ES-I3 (cell line): ENCODE measurements around the gene RAP2B.
"Not testable (repeated sequence)": the region's sequence is repeated elsewhere in the genome, so short reads cannot be mapped to it uniquely, and the experiment has no call there.

Source experiments
- H3K36me3 ChIP-seq: 2 replicates; pipeline ENCODE4 v1.6.1; 2013; ENCODE audit warnings: mild to moderate bottlenecking, low read length, control low read depth, moderate library complexity; ENCODE audit not compliant: insufficient read depth
- H3K4me1 ChIP-seq: 2 replicates; pipeline ENCODE4 v1.6.1; 2013; ENCODE audit warnings: mild to moderate bottlenecking, control low read depth, low read length; ENCODE audit not compliant: insufficient read depth
- H3K9ac ChIP-seq: 2 replicates; pipeline ENCODE4 v1.6.1; 2013; ENCODE audit warnings: low read depth, mild to moderate bottlenecking, low read length, moderate library complexity
- H3K9me3 ChIP-seq: 2 replicates; pipeline ENCODE4 v1.6.1; 2013; ENCODE audit warnings: mild to moderate bottlenecking, low read length, moderate library complexity; ENCODE audit not compliant: control insufficient read depth, insufficient read depth

Gene RAP2B

DNA sequence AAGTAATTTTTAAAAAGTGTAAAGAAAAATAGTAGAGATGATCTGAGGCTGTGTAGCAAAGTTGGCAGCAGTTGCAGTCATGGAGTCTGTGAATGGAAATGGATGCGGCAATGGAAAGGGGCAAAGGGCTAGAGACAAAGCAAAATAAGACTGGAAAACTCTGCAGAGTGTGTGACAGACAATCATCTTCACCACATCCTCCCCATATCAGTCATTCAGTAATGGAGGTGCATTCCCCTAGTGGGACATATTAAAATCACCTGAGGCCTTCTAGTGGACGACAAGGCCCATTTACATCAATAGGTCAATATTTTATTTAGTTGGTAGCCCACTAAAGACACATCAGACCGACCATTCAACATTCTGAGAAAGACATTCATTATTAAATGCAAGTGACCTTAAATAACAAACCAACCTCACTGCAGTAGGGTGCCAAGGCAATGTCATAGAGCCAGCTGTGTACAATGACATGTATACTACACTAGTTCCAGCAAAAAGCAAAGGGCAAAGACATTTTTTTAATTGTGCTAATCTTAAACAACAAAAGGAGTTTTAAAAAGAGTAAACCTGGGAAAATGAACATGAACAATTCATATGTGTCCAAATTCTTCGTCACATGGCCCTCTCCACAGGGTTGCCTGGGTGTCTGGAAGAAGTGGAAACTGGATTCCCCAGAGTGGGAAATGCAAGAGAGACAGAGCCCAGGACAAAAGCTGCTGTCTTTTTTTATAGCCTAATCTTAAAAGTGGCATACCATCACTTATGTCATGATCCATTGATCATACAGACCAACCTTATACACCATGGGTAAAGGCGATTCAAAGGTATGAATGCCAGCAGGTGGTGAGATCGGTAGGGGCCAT is 15.6 kb upstream of the RAP2B start:
- H3K36me3 ChIP-seq = no peaks in the 10 kb centered on the region
- H3K4me1 ChIP-seq = peaks cover 11% of the 10 kb centered on the region
- no peak overlapping the region for H3K9ac ChIP-seq
- no peaks in the 10 kb centered on the region for H3K9me3 ChIP-seq

- Histone ChIP-seq H3K4me1 (no peaks in the 10 kb centered on the region), H3K9me3 (no peaks in the 10 kb centered on the region), H3K9ac (no peak overlapping the region), H3K36me3 (no peaks in the 10 kb centered on the region)
Observed at GRCh38 chr3:153150991-153151390, 11.0 kb upstream of the RAP2B start.

DNA sequence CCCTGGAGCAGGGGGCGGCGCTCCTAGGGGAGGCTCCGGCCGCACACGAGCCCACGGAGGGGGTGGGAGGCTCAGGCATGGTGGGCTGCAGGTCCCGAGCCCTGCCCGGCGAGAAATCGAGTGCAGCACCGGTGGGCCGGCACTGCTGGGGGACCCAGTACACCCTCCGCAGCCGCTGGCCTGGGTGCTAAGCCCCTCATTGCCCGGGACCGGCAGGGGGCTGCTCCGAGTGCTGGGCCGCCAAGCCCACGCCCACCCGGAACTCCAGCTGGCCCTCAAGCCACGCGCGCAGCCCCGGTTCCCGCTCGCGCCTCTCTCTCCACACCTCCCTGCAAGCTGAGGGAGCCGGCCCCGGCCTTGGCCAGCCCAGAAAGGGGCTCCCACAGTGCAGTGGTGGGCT is 6.2 kb upstream of the RAP2B start:
- H3K36me3 ChIP-seq, H3K9ac ChIP-seq, H3K4me1 ChIP-seq, H3K9me3 ChIP-seq: not testable (repeated sequence)

- Histone ChIP-seq H3K36me3 (no peaks in the 10 kb centered on the region), H3K4me1 (no peaks in the 10 kb centered on the region), H3K9me3 (no peaks in the 10 kb centered on the region), H3K9ac (no peak overlapping the region)
Observed at GRCh38 chr3:153158189-153158588, 3.8 kb upstream of the RAP2B start.

DNA sequence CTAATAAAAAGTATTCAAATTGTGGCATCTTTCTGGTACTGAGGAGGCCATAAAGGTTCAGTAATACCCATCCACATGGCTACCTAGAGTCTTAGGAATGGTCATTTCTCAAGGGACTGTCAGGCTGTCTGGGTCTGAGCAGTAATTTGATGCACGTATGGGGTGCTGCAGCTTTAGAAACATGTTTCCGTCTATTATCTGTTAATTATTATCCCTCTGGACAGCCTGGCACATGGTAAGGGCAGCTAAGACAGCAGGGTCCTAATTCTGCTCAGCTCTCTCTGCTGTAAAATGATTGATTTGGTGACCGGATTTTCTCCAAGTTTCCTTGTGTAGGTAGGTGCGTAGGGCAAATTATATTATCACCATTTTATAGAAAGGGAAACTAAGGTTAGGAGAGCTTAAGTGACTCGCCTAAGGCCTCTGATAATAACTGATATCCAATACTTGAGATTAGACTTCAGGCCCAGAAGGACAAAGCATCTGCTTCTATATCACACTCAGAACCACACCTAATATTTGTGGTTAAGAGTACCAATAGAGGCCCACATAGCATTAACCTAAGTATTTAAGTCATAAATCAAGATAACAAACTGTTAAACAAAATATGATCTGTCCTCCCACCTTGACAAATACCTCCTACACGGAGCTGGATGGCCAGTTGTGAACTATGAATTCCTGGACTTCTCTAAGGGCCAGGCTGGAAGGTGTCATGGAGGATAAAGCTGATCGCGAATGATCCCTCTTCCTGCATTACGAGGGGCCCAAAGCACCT is 2.9 kb upstream of the RAP2B start:
- no peaks in the 10 kb centered on the region for H3K4me1 ChIP-seq
- no peaks in the 10 kb centered on the region for H3K9me3 ChIP-seq
- no peak overlapping the region for H3K9ac ChIP-seq
- H3K36me3 ChIP-seq = no peaks in the 10 kb centered on the region

- Histone ChIP-seq H3K9me3 (no peaks in the 10 kb centered on the region), H3K9ac (peak overlapping the region; percentile 65), H3K36me3 (no peaks in the 10 kb centered on the region), H3K4me1 (no peaks in the 10 kb centered on the region)
Observed at GRCh38 chr3:153159771-153160397, 2.1 kb upstream of the RAP2B start.

- Histone ChIP-seq H3K9me3 (no peaks in the 10 kb centered on the region), H3K4me1 (no peaks in the 10 kb centered on the region), H3K9ac (peak overlapping the region; percentile 65), H3K36me3 (no peaks in the 10 kb centered on the region)
Observed at GRCh38 chr3:153160451-153161137, 1.4 kb upstream of the RAP2B start.

GRCh38 chr3:153161138-153161713 is 800 bp upstream of the RAP2B start:
- no peaks in the 10 kb centered on the region for H3K4me1 ChIP-seq
- H3K36me3 ChIP-seq = no peaks in the 10 kb centered on the region
- H3K9me3 ChIP-seq = no peaks in the 10 kb centered on the region

GRCh38 chr3:153162513-153163392 is 727 bp downstream of the RAP2B start:
- H3K9ac ChIP-seq = peak overlapping the region; percentile 87
- H3K36me3 ChIP-seq = peaks cover 4% of the 10 kb centered on the region; the same call in 1 of the 2 replicates

More at GRCh38 chr3:153161138-153161713, 800 bp upstream of the RAP2B start:
- peak overlapping the region; percentile 80 for H3K9ac ChIP-seq

GRCh38 chr3:153163393-153163724 is 1.3 kb downstream of the RAP2B start:
- Histone ChIP-seq H3K9ac (peak overlapping the region; percentile 87), H3K9me3 (no peaks in the 10 kb centered on the region), H3K4me1 (no peaks in the 10 kb centered on the region), H3K36me3 (peaks cover 4% of the 10 kb centered on the region; the same call in 1 of the 2 replicates)

More at GRCh38 chr3:153162513-153163392, 727 bp downstream of the RAP2B start:
- no peaks in the 10 kb centered on the region for H3K4me1 ChIP-seq
- no peaks in the 10 kb centered on the region for H3K9me3 ChIP-seq

- no peaks in the 10 kb centered on the region for H3K9me3 ChIP-seq
- H3K9ac ChIP-seq = peak overlapping the region; percentile 87
- no peaks in the 10 kb centered on the region for H3K4me1 ChIP-seq
- peaks cover 4% of the 10 kb centered on the region; the same call in 1 of the 2 replicates for H3K36me3 ChIP-seq
Observed at GRCh38 chr3:153163756-153164550, 1.9 kb downstream of the RAP2B start.

GRCh38 chr3:153165261-153165681 is 3.2 kb downstream of the RAP2B start:
- Histone ChIP-seq H3K4me1 (no peaks in the 10 kb centered on the region), H3K9ac (peak overlapping the region; percentile 87; the same call in 1 of the 2 replicates), H3K9me3 (no peaks in the 10 kb centered on the region), H3K36me3 (peaks cover 4% of the 10 kb centered on the region; the same call in 1 of the 2 replicates)
